Adrenal gland (tissue), 5 donors: ENCODE results near the gene CEP128.

Experiments
- POLR2A ChIP-seq, 2 donors: fragments of 450-650 bp; IDR thresholded peaks; one replicate each; pipeline ENCODE4 v1.6.1; 2017; ENCODE audit warnings: antibody characterized with exemption in 2 of 2, mild to moderate bottlenecking in 2 of 2, moderate library complexity in 1 of 2
- TF ChIP-seq, protein P1 (sequence below), 6 experiments: fragments of 450-650 bp in 4 of 6; fragments of 200-600 bp in 2 of 6; sonication (generic) in 1 of 6; IDR thresholded peaks; 1 replicate in 5 of 6; 2 replicates in 1 of 6; pipeline versions ENCODE4 v1.5.1 to v1.8.0; 2016 to 2021; ENCODE audit warnings: antibody characterized with exemption in 6 of 6, mild to moderate bottlenecking in 2 of 6, moderate library complexity in 1 of 6
- donor health status: DM: no; HTN: no; CAD: no.

DNA sequence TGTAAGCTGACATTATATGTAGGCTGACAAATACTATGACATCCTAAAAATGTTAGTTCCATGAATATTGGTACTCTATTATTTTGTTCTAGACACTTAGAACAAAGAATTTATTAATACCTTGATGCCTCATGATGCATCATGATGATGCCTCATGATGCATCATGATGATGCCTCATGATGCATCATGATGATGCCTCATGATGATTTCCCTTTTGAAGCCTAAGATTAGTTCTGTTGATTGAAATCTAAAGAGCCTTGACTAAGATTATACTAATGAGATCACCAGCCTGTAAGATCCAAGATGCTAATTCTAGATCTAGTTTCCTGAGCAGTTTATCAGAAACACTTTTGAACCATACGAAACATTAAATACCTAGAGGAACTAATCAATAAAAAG lies 4.6 kb upstream of the CEP128 start:
- TF ChIP-seq, protein P1, sequence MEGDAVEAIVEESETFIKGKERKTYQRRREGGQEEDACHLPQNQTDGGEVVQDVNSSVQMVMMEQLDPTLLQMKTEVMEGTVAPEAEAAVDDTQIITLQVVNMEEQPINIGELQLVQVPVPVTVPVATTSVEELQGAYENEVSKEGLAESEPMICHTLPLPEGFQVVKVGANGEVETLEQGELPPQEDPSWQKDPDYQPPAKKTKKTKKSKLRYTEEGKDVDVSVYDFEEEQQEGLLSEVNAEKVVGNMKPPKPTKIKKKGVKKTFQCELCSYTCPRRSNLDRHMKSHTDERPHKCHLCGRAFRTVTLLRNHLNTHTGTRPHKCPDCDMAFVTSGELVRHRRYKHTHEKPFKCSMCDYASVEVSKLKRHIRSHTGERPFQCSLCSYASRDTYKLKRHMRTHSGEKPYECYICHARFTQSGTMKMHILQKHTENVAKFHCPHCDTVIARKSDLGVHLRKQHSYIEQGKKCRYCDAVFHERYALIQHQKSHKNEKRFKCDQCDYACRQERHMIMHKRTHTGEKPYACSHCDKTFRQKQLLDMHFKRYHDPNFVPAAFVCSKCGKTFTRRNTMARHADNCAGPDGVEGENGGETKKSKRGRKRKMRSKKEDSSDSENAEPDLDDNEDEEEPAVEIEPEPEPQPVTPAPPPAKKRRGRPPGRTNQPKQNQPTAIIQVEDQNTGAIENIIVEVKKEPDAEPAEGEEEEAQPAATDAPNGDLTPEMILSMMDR (IDR thresholded peaks at IDR 0.05): no peak
- no peak for TF ChIP-seq POLR2A (IDR thresholded peaks at IDR 0.05)
